Activated naive CD4-positive, alpha-beta T cell treated with Interleukin-2 at 50 U/mL for 16 hours (primary cell): ENCODE data around the gene SPRY4.
"Not testable (repeated sequence)": the region's sequence is repeated elsewhere in the genome, so short reads cannot be mapped to it uniquely, and the experiment has no call there.

Experiments used
- DNase-seq: peaks from one replicate; pipeline ENCODE4 v3.0.0-alpha.2; 2020

Gene SPRY4

GRCh38 chr5:142290577-142291299, 34.1 kb downstream of the SPRY4 start:
- no peak for DNase-seq

GRCh38 chr5:142289708-142290576, 34.9 kb downstream of the SPRY4 start:
- no peak for DNase-seq

- DNase-seq, result no peak
Observed at GRCh38 chr5:142287973-142288313, 36.9 kb downstream of the SPRY4 start.

DNA sequence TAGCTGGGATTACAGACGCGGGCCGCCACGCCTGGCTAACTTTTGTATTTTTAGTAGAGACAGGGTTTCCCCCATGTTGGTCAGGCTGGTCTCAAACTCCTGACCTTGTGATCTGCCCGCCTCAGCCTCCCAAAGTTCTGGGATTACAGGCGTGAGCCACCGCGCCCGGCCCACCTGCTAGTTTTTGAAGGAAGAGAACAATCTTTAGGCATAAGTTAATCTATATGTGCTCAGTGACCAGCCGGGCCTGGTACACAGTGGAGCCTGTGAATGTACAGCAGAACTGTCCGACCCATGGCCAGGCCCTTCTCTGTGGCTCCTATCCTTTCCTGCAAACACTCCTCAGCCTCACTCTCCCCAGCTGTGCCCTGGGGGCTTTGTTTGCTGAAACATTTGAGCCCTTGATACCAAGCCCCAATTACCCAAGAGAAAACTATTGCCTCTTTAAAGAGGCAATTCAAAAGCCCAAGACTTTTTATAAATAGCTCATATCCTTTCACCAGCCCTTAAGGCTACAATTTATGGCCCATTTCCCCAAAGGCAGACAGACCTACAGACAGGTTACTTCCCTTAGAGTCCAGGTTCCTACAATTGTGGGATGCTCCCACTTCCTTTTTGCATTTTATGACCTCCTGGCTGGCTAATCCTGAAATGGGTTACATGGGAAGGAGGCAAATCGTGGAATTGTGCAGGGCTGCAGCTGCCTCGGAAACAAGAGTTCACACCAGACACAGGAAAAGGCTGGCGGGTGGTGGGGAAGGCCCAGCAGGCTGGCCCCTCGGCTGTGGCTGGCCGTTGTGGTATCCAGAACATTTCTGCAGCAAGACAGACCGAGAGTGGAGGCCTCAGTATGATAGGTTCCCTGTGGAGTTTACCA, 37.5 kb downstream of the SPRY4 start:
- DNase-seq, result no peak

- DNase-seq, result no peak
Observed at GRCh38 chr5:142286111-142286510, 38.7 kb downstream of the SPRY4 start.

- DNase-seq, result no peak
Observed at GRCh38 chr5:142283304-142283703, 41.5 kb downstream of the SPRY4 start.

- no peak for DNase-seq
Observed at GRCh38 chr5:142281966-142282365, 42.9 kb downstream of the SPRY4 start.

DNA sequence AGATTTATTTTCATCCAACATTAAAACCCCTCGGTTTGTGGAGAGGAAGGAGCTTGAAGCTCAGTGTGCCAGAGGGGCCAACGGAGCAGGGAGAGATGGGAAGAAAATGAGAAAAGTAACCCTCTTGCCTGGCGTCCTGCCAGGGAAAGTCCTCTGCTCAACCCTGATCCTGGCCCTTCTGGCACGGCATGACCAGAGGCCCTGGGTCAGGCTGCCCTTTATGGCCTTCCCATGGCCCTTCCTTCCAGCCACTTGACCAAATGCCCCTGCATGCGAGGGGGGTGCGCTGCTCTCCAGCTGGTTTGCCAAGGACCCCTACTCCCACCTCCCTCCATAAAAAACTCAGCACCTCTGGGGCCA, 43.8 kb downstream of the SPRY4 start:
- no peak for DNase-seq

DNA sequence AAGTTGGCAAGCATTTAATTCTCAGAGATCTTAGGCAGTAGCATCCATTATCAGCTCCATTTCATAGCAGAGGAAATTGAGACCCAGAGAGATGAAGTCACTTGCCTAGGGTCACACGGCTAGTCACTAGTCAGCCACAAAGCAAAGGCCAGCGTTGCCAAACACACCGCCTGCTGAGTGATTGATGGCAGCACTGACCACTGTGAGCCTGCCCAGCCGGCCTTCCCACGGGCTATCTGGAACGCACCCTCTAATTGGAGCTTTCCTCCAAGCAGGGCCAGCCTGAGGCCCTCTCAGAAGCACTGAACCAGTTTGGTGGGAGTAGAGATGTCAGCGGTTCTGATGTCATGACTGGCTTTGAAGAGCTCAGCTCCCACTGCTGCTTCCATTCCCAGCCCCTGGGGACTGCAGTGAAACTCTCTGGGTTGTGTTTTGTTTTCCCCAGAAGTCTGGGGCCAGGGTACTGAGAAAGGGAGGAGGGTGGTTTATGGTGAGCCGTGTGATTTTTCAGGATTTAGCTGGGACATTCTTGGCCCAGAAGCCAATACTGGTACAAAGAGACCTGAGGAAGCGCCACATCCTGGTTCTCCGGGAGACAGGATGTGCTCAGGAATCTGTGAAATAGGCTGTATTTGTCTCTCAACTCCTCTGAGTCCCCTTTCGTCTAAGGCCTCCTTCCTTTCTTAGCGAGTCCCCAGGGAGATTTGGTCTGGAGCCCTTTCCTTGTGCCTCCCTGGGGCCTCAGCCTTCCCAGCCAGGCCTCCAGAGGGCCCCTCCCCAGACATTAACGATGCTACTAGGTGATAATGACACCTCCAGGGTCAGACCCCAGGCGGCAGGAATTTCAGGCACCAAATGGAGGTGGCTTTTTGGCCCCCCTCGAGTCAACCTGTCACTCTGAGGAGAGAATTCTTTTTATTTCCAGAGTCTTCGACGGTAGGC, 44.5 kb downstream of the SPRY4 start:
- DNase-seq, result no peak

DNA sequence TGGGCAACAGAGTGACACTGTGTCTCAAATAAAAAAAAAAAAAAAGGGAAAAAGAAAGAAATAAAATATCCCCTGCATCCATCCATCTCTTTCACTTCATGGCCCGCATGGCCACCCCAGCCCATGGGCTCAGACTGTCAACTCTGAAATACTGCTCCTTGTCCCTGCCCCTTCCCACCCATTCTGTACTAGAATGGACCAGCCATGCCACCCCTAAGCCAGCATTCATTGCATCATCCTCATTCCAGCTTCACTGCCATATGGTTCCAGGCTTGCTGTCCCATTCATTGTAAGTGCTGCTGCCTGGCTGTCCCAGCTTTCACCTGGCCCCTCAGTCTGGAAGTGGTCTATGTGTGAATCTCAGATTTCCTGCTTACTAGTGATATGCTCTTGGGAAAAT, 46.2 kb downstream of the SPRY4 start:
- no peak for DNase-seq

- DNase-seq, result no peak
Observed at GRCh38 chr5:142277796-142278195, 47.0 kb downstream of the SPRY4 start.

DNA sequence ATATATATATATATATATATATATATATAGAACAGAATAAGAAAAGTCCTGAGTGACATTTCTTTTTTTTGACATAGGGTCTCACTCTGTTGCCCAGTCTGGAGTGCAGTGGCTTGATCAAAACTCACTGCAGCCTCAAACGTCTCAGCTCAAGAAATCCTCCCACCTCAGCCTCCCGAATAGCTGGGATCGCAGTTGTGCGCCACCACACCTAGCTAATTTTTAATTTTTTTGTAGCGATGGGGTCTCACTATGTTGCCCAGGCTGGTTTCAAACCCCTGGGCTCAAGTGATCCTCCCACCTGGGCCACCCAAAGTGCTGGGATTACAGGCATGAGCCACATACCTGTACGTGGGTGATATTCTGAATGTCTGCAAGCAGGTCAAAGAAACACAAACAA, 48.3 kb downstream of the SPRY4 start:
- no peak for DNase-seq

DNA sequence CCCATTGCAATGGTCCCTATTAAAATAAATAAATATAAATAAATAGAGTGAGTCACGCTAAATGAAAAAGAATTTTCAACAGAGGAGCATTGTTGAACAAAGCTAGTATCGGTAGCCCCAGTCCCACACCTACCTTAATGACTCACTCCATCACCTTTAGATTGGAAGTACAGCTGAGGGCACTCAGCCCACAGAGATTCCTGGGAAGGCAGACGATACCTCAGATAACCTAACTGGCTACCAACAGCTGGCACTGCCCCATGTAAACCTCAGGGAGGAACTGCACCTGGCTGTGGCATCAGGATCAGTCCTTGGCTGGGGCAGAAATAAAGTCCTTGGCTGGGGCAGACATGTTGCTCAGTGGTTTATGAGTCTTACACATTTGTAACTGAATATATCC, 49.3 kb downstream of the SPRY4 start:
- no peak for DNase-seq

- not testable (repeated sequence) for DNase-seq
Observed at GRCh38 chr5:142272596-142272995, 52.2 kb downstream of the SPRY4 start.

DNA sequence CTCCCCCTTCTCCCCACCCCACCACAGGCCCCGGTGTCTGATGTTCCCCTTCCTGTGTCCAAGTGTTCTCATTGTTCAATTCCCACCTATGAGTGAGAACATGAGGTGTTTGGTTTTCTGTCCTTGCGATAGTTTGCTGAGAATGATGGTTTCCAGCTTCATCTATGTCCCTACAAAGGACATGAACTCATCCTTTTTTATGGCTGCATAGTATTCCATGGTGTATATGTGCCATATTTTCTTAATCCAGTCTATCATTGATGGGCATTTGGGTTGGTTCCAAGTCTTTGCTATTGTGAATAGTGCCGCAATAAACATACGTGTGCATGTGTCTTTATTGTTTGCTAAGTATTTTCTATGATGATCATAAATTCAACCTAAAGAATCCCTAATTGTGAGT, 60.7 kb downstream of the SPRY4 start:
- DNase-seq, result not testable (repeated sequence)

DNA sequence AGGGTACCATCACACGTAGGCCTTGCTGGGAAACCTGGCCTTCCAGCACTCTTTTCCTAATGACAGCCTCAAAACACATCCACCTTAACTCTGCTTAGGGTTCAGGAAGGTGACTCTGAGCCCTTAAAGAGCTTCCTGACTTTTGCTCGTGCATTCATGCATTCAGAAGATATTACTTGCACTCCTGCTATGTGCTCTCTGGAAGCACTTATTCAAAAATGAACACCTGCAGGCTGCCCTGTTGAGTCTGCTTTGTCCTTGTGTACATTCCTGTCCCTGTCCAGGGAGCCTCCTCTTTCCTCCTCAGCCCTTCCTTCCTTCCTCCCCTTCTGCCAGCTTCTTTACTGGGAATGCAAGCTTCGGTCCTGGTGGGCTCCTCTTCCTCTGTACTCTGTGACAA, 61.5 kb downstream of the SPRY4 start:
- no peak for DNase-seq

DNA sequence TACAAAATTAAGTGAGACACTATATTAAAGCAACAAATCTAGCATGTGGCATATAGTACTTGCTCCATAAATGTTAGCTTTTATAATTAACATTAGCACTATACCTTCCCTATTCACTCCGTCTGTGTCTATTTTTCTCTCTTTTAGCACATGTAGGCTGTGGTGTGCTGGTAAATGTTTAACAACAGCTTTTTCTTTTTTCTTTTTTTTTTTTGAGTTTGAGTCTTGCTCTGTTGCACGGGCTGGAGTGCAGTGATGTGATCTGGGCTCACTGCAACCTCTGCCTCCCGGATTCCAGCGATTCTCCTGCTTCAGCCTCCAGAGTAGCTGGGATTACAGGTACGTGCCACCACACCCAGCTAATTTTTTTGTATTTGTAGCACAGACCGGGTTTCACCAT, 62.1 kb downstream of the SPRY4 start:
- no peak for DNase-seq
